ENCODE results near the gene ACER3. TPM values are rescaled to one million over a fixed set of nuclear protein-coding genes. Genes with fewer than 3 reads are reported as not detected.

Gene ACER3
- total RNA-seq, 1 donor: 15.3 TPM

GRCh38 chr11:76837696-76838677, 22.7 kb upstream of the ACER3 start:
- H3K4me3 ChIP-seq (ENCODE audit: low read depth, low read length): no peak overlapping the region
- no peak for TF ChIP-seq CTCF (IDR thresholded peaks at IDR 0.05; ENCODE audit: insufficient read depth, low read length)
- DNase-seq (ENCODE audit: low read depth): no peak

DNA sequence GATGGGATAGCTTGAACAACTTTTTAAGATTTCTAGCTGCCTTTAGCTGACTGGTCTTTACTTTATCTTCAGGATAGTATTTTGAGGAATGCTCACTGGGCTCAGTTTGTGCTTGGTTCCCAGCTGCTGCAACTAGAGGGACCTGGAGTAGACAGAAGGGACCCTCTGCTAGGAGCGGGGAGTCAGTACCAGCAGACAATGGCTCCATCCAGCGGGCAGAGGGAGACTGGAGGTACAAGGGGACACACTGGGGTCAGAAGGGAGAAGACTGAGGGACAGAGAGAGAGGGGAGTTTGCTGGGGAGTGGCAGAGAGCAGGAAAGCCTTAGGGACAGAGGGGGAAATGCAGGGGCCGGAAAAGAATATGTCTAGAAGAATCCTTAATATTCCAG, 22.0 kb upstream of the ACER3 start:
- no peak overlapping the region for H3K4me3 ChIP-seq (ENCODE audit: low read depth, low read length)
- TF ChIP-seq CTCF (IDR thresholded peaks at IDR 0.05; ENCODE audit: insufficient read depth, low read length): peak; percentile 54
- peak; percentile 38 for DNase-seq (ENCODE audit: low read depth)

DNA sequence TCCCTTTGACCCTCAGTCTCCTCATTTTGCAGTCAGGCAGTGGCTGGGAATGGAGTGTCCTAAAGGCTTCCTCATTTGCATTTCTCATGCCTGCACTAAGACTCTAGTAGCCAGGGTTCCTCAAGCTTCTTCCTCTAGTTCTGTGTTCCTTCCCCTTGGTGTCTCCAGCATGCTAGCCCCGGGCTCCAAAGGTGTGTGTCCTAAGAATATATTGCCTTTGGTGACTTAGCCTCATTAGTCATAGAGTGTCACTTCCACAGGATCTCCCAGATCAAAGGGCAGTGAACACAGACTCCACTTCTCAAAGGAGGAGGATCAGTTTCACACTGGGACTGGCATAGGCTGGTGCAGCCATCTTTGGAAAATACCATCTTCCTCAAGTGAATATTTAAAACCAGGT, 21.4 kb upstream of the ACER3 start:
- no peak for DNase-seq (ENCODE audit: low read depth)
- TF ChIP-seq CTCF (IDR thresholded peaks at IDR 0.05; ENCODE audit: insufficient read depth, low read length): no peak
- H3K4me3 ChIP-seq (ENCODE audit: low read depth, low read length): no peak overlapping the region

DNA sequence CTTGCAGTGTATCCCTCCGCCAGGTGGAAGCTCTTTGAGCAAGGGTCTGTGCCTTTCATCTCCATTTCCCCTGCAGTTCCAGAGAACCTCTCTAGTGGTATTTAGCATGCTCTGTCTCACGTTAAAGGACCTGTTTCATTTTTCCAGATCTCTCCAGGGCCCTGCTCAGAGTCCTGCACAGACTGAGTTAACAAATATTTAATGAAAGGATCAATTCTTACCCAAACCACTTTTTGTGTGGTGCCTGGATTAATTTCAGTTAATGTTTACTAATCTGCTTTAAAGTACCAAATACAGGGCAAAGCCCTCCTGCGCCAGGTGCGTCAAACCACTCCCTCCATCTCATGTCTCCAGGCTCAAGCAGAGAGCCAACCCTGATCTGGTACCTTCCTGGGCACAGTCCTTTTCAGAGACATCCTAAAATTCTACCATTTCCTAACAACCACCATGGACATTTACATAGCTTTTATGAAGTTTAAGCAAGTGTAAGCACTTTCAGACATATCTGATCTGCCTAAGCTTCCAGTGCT, 18.7 kb upstream of the ACER3 start:
- H3K4me3 ChIP-seq (ENCODE audit: low read depth, low read length): no peak overlapping the region
- TF ChIP-seq CTCF (IDR thresholded peaks at IDR 0.05; ENCODE audit: insufficient read depth, low read length): no peak
- DNase-seq (ENCODE audit: low read depth): no peak

DNA sequence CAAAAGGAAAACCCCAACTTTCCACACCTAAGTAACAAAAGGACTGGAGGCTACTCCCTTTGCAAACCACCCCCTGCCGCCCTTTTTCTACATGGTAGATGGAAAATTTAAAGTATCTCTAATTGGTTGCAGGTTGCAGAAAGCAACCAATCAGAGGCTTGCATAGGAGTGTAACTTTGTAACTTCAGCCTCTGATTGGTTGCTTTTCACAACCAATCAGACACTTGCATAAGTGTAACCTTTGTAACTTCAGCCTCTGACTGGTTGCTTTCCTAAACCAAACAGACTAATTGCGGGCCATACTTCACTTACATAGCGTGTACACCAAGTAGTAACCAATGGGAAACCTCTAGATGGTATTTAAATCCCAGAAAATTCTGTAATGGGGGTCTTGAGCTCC, 16.8 kb upstream of the ACER3 start:
- TF ChIP-seq CTCF (IDR thresholded peaks at IDR 0.05; ENCODE audit: insufficient read depth, low read length): no peak
- no peak for DNase-seq (ENCODE audit: low read depth)
- no peak overlapping the region for H3K4me3 ChIP-seq (ENCODE audit: low read depth, low read length)

DNA sequence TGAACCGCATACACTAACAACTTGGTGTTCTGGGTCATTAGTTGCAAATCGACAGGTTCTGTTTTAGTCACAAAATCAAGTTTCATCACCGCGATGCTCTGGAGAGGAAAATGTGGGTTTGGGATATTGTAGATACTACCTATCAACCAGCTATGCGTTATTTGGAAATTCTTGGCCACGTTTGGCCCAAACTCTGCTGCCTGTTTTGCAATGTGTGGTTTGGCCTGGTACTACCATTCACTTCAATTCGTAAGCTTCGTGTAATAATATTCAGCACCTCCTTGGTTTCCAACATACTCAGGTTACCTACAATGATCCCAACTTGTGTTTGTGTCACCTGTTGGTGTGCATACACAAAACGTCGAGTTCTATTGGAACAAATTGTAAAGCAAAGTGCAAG, 16.2 kb upstream of the ACER3 start:
- TF ChIP-seq CTCF (IDR thresholded peaks at IDR 0.05; ENCODE audit: insufficient read depth, low read length): no peak
- DNase-seq (ENCODE audit: low read depth): no peak

More for the DNA sequence above, 16.2 kb upstream of the ACER3 start:
- H3K4me3 ChIP-seq (ENCODE audit: low read depth, low read length): no peak overlapping the region

Measured in fibroblast of the aortic adventitia (primary cell).